ENCODE data around the gene CPT1C. TPM values are rescaled to one million over a fixed set of nuclear protein-coding genes. Genes with fewer than 3 reads are reported as not detected.

Gene CPT1C
- polyA plus RNA-seq, 2 of the 4 experiments (the other 2 are of a cell fraction), result 8.5 to 15.4 TPM

DNA sequence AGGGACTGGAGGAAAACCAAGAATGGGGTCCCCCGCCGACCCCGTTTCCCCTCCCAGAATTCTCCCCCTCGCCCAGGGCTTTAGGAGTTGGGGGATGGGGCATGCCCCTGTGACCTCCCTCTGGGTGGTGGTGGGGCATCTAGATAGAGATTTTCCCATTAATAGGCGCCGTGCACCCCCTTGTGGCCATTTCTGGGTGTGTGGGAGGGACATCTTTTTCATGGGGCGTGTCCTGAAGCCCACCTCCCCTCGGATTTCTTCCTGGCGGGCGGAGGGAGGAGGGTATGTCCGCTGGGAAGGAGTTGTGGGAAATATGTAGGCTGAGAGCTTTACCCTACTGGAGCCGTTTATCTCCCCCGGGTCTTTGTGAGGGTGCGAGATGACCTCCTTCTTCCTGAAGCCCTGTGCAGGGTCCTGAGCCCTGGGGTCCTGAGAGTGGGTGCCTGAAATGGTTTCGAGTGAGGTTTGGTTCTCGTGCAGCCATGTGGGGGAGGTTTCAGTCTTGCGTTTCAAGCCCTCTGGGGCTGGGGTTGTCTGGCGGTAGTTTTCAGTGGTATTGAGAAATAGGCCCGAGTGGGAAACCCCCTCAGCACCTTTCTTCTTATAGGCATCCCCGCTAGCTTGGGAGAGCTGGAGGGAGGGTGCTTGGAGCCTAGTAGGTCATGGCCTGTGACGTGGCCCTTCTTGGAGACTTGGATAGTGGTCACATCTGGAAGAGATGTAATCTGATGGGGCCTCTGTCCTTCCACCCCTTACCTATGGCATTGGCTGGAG, 12.8 kb upstream of the CPT1C start:
- H3K27ac ChIP-seq, result peak overlapping the region; percentile 97 to 99
- peak overlapping the region; percentile 90 for H3K4me2 ChIP-seq
- 2% methylated on average over 21 of the region's 21 CpGs for WGBS (ENCODE audit: missing lambda C conversion rate)
- no peak for FAIRE-seq
- POLR2A ChIA-PET, result interaction anchor here (0.7 to 3.5 kb wide), 6 partner anchors 11 to 191 kb away, joined by 3 to 48 read pairs (median 8); partner anchors contain the start of genes AP2A1 and RRAS
- no peaks in the 10 kb centered on the region for H3K9me3 ChIP-seq
- DNase-seq (ENCODE audit: low read depth in 1 of 2, low spot score in 1 of 2), result peak; percentile 82 to 91
- CTCF ChIA-PET, result interaction anchor here (0.7 to 16.7 kb wide), 26 partner anchors 8 to 458 kb away, joined by 3 to 326 read pairs (median 5); partner anchors contain the start of genes BCL2L12, IRF3, NOSIP and PRRG2
- peaks cover 33% of the 10 kb centered on the region for H3K4me1 ChIP-seq
- peak overlapping the region; percentile 82 for H3K4me3 ChIP-seq
- TF ChIP-seq ZSCAN20 (CRISPR knock-in tag; IDR thresholded peaks at IDR 0.05) (no peak), RCOR1 (IDR thresholded peaks at IDR 0.05; ENCODE audit: low read depth, low read length) (no peak), CHD4 (IDR thresholded peaks at IDR 0.05; ENCODE audit: borderline replicate concordance) (no peak), CEBPB (IDR thresholded peaks at IDR 0.05) (peak; percentile 40 to 74; a peak in 3 of 4 replicates), FOSB (CRISPR knock-in tag; IDR thresholded peaks at IDR 0.05) (no peak), JUN (IDR thresholded peaks at IDR 0.05) (no peak), TFCP2L1 (CRISPR knock-in tag; IDR thresholded peaks at IDR 0.05) (no peak), ZNF302 (CRISPR knock-in tag; IDR thresholded peaks at IDR 0.05) (no peak), BHLHE40 (IDR thresholded peaks at IDR 0.05; ENCODE audit: low read depth, low read length) (no peak), NFE2L2 (conservative IDR thresholded peaks at IDR 0.05; ENCODE audit: low read length) (no peak), TP53 (CRISPR knock-in tag; IDR thresholded peaks at IDR 0.05) (peak; percentile 76; the same call in 1 of the 2 replicates), BCL3 (IDR thresholded peaks at IDR 0.05) (no peak), FOXS1 (CRISPR knock-in tag; IDR thresholded peaks at IDR 0.05) (0 out of 2 replicates have a peak, but pooled peaks have one; percentile 23), SMC3 (IDR thresholded peaks at IDR 0.05) (peak; percentile 28; the same call in 1 of the 3 replicates), CBX8 (IDR thresholded peaks at IDR 0.05) (no peak), ESRRA (IDR thresholded peaks at IDR 0.05; ENCODE audit: borderline replicate concordance, low read length) (0 out of 2 replicates have a peak, but pooled peaks have one; percentile 3), RAD21 (conservative IDR thresholded peaks at IDR 0.05 in 1 of 2, IDR thresholded peaks at IDR 0.05 in 1 of 2) (peak; percentile 58 to 59), RFX5 (IDR thresholded peaks at IDR 0.05) (no peak), POLR2A (IDR thresholded peaks at IDR 0.05; ENCODE audit: low read length) (no peak), PBX3 (IDR thresholded peaks at IDR 0.05) (no peak), ATOH8 (CRISPR knock-in tag; IDR thresholded peaks at IDR 0.05; ENCODE audit: low read depth) (no peak), SREBF2 (IDR thresholded peaks at IDR 0.05) (no peak), MAZ (IDR thresholded peaks at IDR 0.05; ENCODE audit: borderline replicate concordance, low read depth, low read length) (peak; percentile 83; the same call in 1 of the 2 replicates), HDAC2 (IDR thresholded peaks at IDR 0.05) (0 out of 2 replicates have a peak, but pooled peaks have one; percentile 21), CHD2 (IDR thresholded peaks at IDR 0.05; ENCODE audit: low read length, partially characterized antibody) (peak; percentile 60), JUNB (IDR thresholded peaks at IDR 0.05) (no peak), KDM1A (IDR thresholded peaks at IDR 0.05; ENCODE audit: low read depth) (no peak), MYC (IDR thresholded peaks at IDR 0.05; ENCODE audit: borderline replicate concordance, low read length) (0 out of 2 replicates have a peak, but pooled peaks have one; percentile 4), GATA3 (IDR thresholded peaks at IDR 0.05; ENCODE audit: borderline replicate concordance) (0 out of 2 replicates have a peak, but pooled peaks have one; percentile 5)
- TF ChIP-seq, protein P1, sequence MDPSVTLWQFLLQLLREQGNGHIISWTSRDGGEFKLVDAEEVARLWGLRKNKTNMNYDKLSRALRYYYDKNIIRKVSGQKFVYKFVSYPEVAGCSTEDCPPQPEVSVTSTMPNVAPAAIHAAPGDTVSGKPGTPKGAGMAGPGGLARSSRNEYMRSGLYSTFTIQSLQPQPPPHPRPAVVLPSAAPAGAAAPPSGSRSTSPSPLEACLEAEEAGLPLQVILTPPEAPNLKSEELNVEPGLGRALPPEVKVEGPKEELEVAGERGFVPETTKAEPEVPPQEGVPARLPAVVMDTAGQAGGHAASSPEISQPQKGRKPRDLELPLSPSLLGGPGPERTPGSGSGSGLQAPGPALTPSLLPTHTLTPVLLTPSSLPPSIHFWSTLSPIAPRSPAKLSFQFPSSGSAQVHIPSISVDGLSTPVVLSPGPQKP (IDR thresholded peaks at IDR 0.05; ENCODE audit: low read depth, low read length), result no peak
- TF ChIP-seq, protein P2, sequence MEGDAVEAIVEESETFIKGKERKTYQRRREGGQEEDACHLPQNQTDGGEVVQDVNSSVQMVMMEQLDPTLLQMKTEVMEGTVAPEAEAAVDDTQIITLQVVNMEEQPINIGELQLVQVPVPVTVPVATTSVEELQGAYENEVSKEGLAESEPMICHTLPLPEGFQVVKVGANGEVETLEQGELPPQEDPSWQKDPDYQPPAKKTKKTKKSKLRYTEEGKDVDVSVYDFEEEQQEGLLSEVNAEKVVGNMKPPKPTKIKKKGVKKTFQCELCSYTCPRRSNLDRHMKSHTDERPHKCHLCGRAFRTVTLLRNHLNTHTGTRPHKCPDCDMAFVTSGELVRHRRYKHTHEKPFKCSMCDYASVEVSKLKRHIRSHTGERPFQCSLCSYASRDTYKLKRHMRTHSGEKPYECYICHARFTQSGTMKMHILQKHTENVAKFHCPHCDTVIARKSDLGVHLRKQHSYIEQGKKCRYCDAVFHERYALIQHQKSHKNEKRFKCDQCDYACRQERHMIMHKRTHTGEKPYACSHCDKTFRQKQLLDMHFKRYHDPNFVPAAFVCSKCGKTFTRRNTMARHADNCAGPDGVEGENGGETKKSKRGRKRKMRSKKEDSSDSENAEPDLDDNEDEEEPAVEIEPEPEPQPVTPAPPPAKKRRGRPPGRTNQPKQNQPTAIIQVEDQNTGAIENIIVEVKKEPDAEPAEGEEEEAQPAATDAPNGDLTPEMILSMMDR (IDR thresholded peaks at IDR 0.05), result peak; percentile 61
- peak; percentile 20 to 32; a peak in 5 of 6 replicates for ATAC-seq
